ENCODE results near the gene AADACL4. TPM values are rescaled to one million over a fixed set of nuclear protein-coding genes. Genes with fewer than 3 reads are reported as not detected.

AADACL4 gene
- total RNA-seq, 4 donors from 2014 or later, result not detected

- Histone ChIP-seq H3K9me3 (peaks cover 0 to 8% (median 0%) of the 10 kb centered on the region in 3 donors), H3K4me3 (no peak overlapping the region), H3K27ac (no peak overlapping the region), H3K4me1 (no peaks in the 10 kb centered on the region), H3K27me3 (peaks cover 27% of the 10 kb centered on the region), H3K36me3 (no peaks in the 10 kb centered on the region)
- ATAC-seq, result no peak
- TF ChIP-seq POLR2A (IDR thresholded peaks at IDR 0.05) (no peak), POLR2AphosphoS5 (IDR thresholded peaks at IDR 0.05) (no peak), EP300 (IDR thresholded peaks at IDR 0.05) (no peak)
- TF ChIP-seq, protein P1, sequence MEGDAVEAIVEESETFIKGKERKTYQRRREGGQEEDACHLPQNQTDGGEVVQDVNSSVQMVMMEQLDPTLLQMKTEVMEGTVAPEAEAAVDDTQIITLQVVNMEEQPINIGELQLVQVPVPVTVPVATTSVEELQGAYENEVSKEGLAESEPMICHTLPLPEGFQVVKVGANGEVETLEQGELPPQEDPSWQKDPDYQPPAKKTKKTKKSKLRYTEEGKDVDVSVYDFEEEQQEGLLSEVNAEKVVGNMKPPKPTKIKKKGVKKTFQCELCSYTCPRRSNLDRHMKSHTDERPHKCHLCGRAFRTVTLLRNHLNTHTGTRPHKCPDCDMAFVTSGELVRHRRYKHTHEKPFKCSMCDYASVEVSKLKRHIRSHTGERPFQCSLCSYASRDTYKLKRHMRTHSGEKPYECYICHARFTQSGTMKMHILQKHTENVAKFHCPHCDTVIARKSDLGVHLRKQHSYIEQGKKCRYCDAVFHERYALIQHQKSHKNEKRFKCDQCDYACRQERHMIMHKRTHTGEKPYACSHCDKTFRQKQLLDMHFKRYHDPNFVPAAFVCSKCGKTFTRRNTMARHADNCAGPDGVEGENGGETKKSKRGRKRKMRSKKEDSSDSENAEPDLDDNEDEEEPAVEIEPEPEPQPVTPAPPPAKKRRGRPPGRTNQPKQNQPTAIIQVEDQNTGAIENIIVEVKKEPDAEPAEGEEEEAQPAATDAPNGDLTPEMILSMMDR (IDR thresholded peaks at IDR 0.05), result no peak
- WGBS, 2 donors (ENCODE audit: low coverage in 1 of 2), result 22 to 51% methylated on average over 2 of the region's 2 CpGs
Measured at GRCh38 chr1:12678350-12678749, 34.5 kb downstream of the AADACL4 start.

- no peak overlapping the region for H3K4me3 ChIP-seq
- WGBS, 2 donors (ENCODE audit: low coverage in 1 of 2), result 70 to 100% methylated on average over 1 to 2 of the region's 3 CpGs
- no peaks in the 10 kb centered on the region for H3K36me3 ChIP-seq
- no peaks in the 10 kb centered on the region for H3K4me1 ChIP-seq
- H3K27ac ChIP-seq, result no peak overlapping the region
- ATAC-seq, result no peak
- TF ChIP-seq EP300 (IDR thresholded peaks at IDR 0.05) (no peak), POLR2A (IDR thresholded peaks at IDR 0.05) (no peak), POLR2AphosphoS5 (IDR thresholded peaks at IDR 0.05) (no peak)
- TF ChIP-seq, protein P1 (IDR thresholded peaks at IDR 0.05), result no peak
- peaks cover 30% of the 10 kb centered on the region for H3K27me3 ChIP-seq
- peaks cover 0 to 8% (median 0%) of the 10 kb centered on the region in 3 donors for H3K9me3 ChIP-seq
Measured at GRCh38 chr1:12678820-12679219, 34.9 kb downstream of the AADACL4 start.

DNA sequence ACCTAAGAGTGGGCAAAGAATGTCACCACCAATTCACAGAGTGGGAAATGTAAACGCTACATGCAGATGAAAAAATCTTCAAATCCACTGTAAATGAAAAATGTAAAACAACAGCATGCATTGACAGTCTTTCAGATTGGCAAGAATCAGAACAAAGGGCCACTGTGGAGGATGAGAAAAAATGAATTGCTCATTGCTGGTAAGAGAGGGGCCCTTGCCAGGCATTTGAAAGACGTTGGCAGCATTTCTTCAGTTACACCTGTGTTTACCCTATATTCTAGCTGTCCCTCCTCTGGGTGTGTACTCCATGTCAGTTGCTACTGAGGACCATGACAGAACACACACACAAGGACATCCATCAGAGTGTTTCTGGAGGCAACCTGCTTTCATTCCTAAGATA, 46.3 kb downstream of the AADACL4 start:
- peaks cover 4% of the 10 kb centered on the region for H3K27me3 ChIP-seq
- no peak overlapping the region for H3K4me3 ChIP-seq
- 25 to 38% methylated on average over 1 to 2 of the region's 2 CpGs for WGBS, 2 donors (ENCODE audit: low coverage in 1 of 2)
- H3K4me1 ChIP-seq, result no peaks in the 10 kb centered on the region
- TF ChIP-seq POLR2AphosphoS5 (IDR thresholded peaks at IDR 0.05), result no peak
- TF ChIP-seq EP300 (IDR thresholded peaks at IDR 0.05), result no peak
- TF ChIP-seq POLR2A (IDR thresholded peaks at IDR 0.05), result no peak
- TF ChIP-seq, protein P1 (IDR thresholded peaks at IDR 0.05), result no peak
- no peaks in the 10 kb centered on the region for H3K9me3 ChIP-seq
- H3K36me3 ChIP-seq, result no peaks in the 10 kb centered on the region
- no peak overlapping the region for H3K27ac ChIP-seq
- no peak for ATAC-seq

- no peak overlapping the region for H3K27ac ChIP-seq
- 30 to 57% methylated on average over 5 to 10 of the region's 10 CpGs for WGBS, 2 donors (ENCODE audit: low coverage in 1 of 2)
- no peaks in the 10 kb centered on the region for H3K4me1 ChIP-seq
- H3K9me3 ChIP-seq, result no peaks in the 10 kb centered on the region
- no peaks in the 10 kb centered on the region for H3K36me3 ChIP-seq
- no peak for ATAC-seq
- no peak overlapping the region for H3K4me3 ChIP-seq
- no peak for TF ChIP-seq POLR2A (IDR thresholded peaks at IDR 0.05)
- TF ChIP-seq, protein P1 (IDR thresholded peaks at IDR 0.05), result no peak
- TF ChIP-seq EP300 (IDR thresholded peaks at IDR 0.05), result no peak
- no peak for TF ChIP-seq POLR2AphosphoS5 (IDR thresholded peaks at IDR 0.05)
- peaks cover 4% of the 10 kb centered on the region for H3K27me3 ChIP-seq
Measured at GRCh38 chr1:12692967-12693782, 49.3 kb downstream of the AADACL4 start.

GRCh38 chr1:12696658-12697057, 52.8 kb downstream of the AADACL4 start:
- H3K9me3 ChIP-seq, result peaks cover 0 to 5% (median 0%) of the 10 kb centered on the region in 3 donors
- 78 to 82% methylated on average over 3 of the region's 3 CpGs for WGBS, 2 donors (ENCODE audit: low coverage in 1 of 2)
- no peaks in the 10 kb centered on the region for H3K36me3 ChIP-seq
- no peak for TF ChIP-seq EP300 (IDR thresholded peaks at IDR 0.05)
- TF ChIP-seq POLR2AphosphoS5 (IDR thresholded peaks at IDR 0.05), result no peak
- no peak overlapping the region for H3K4me3 ChIP-seq
- H3K27ac ChIP-seq, result no peak overlapping the region
- H3K4me1 ChIP-seq, result no peaks in the 10 kb centered on the region
- H3K27me3 ChIP-seq, result peaks cover 4% of the 10 kb centered on the region
- ATAC-seq, result no peak

Measured in gastroesophageal sphincter (tissue), 4 donors.